A549 (cell line): Measurements from ENCODE around the gene TCAP. TPM values are rescaled to one million over a fixed set of nuclear protein-coding genes. Genes with fewer than 3 reads are reported as not detected.

Experiments
- ATAC-seq, 2 experiments: fragments of 200-7000 bp in 1 of 2; fragments of >200 bp in 1 of 2; cut with Nextera tagmentation in 1 of 2; cut with Tn5 transposase in 1 of 2; 3 replicates each; pipeline versions ENCODE4 v1.8.0 to v1.9.1; 2018 to 2020; ENCODE audit warnings: mild to moderate bottlenecking in 1 of 2, moderate library complexity in 1 of 2
- CTCF ChIA-PET: fragments of 300-600 bp; sonication (Branson Sonifier 250); formaldehyde crosslinking; extraction: SDS; loops from one replicate; lab custom pipeline; 2021; ENCODE audit warnings: antibody characterized with exemption, inconsistent platforms; lab: Yijun Ruan, JAX
- POLR2A ChIA-PET: fragments of 350-600 bp; formaldehyde crosslinking; extraction: SDS; loops from one replicate; lab custom pipeline; 2021; ENCODE audit warnings: antibody characterized with exemption, inconsistent platforms; lab: Yijun Ruan, JAX
- DNase-seq, 2 experiments: peaks; one replicate each; pipeline versions ENCODE4 v3.0.0 to v3.0.0-alpha.2; 2011 to 2016; ENCODE audit warnings: low read depth in 1 of 2, low spot score in 1 of 2
- FAIRE-seq: peaks from 2 replicates; lab custom pipeline; 2011; peaks lifted over from hg19 to GRCh38; lab: Jason Lieb, UNC
- H3K27ac ChIP-seq, 2 experiments: fragments of >200 bp; sonication (Bioruptor Twin); formaldehyde crosslinking; 3 replicates each; pipeline ENCODE4 v1.5.1; 2016 to 2017
- H3K4me1 ChIP-seq: fragments of >200 bp; sonication (Bioruptor Twin); formaldehyde crosslinking; 3 replicates; pipeline ENCODE4 v1.6.1; 2016
- H3K4me2 ChIP-seq: fragments of >200 bp; sonication (Bioruptor Twin); formaldehyde crosslinking; 3 replicates; pipeline ENCODE4 v1.6.1; 2016
- H3K4me3 ChIP-seq: fragments of >200 bp; sonication (Bioruptor Twin); formaldehyde crosslinking; 3 replicates; pipeline ENCODE4 v1.5.1; 2016
- H3K9me3 ChIP-seq: fragments of >200 bp; sonication (Bioruptor Twin); formaldehyde crosslinking; 3 replicates; pipeline ENCODE4 v1.6.1; 2016
- CHD2 ChIP-seq: fragments of 150-350 bp; IDR thresholded peaks from 2 replicates; pipeline ENCODE4 v1.6.1; 2014; ENCODE audit warnings: low read length; ENCODE audit not compliant: partially characterized antibody
- EHMT2 ChIP-seq: fragments of 200-600 bp; sonication (generic); IDR thresholded peaks from 2 replicates; pipeline ENCODE4 v1.6.1; 2016; ENCODE audit warnings: antibody characterized with exemption, low read depth, mild to moderate bottlenecking, moderate library complexity
- EP300 ChIP-seq, 2 experiments: fragments of >200 bp; sonication (Bioruptor Twin); formaldehyde crosslinking; IDR thresholded peaks; 2 replicates in 1 of 2; 3 replicates in 1 of 2; pipeline ENCODE4 v1.6.1; 2016 to 2017
- ESRRA ChIP-seq: fragments of 150-350 bp; IDR thresholded peaks from 2 replicates; pipeline ENCODE4 v1.6.1; 2014; ENCODE audit warnings: mild to moderate bottlenecking, low read length, borderline replicate concordance
- HDAC2 ChIP-seq: fragments of 200-600 bp; sonication (generic); IDR thresholded peaks from 2 replicates; pipeline ENCODE4 v1.6.1; 2016
- HES2 ChIP-seq: fragments of >200 bp; sonication (Bioruptor Twin); formaldehyde crosslinking; IDR thresholded peaks from 2 replicates; pipeline ENCODE4 v1.6.1; 2016
- HEYL ChIP-seq: fragments of 250-450 bp; sonication (Bioruptor Pico); IDR thresholded peaks from 2 replicates; pipeline ENCODE4 v1.8.0; 2021; ENCODE audit warnings: mild to moderate bottlenecking, moderate library complexity
- HOXA7 ChIP-seq: fragments of 250-450 bp; sonication (Bioruptor Pico); IDR thresholded peaks from 2 replicates; pipeline ENCODE4 v1.5.0; 2020; ENCODE audit warnings: mild to moderate bottlenecking, moderate library complexity
- HOXB13 ChIP-seq: fragments of 250-450 bp; sonication (Bioruptor Pico); IDR thresholded peaks from 2 replicates; pipeline ENCODE4 v1.5.0; 2020; ENCODE audit warnings: low read depth, mild to moderate bottlenecking, moderate library complexity
- KDM5A ChIP-seq: fragments of 200-600 bp; sonication (generic); IDR thresholded peaks from 2 replicates; pipeline ENCODE4 v1.6.1; 2016; ENCODE audit warnings: antibody characterized with exemption, mild to moderate bottlenecking
- NPAS2 ChIP-seq: fragments of 250-450 bp; sonication (Bioruptor Pico); IDR thresholded peaks from 2 replicates; pipeline ENCODE4 v1.8.0; 2022; ENCODE audit warnings: mild to moderate bottlenecking, moderate library complexity, borderline replicate concordance
- REST ChIP-seq: fragments of 200-600 bp; sonication (generic); IDR thresholded peaks from 2 replicates; pipeline ENCODE4 v1.6.1; 2016; ENCODE audit warnings: antibody characterized with exemption, mild to moderate bottlenecking, moderate library complexity
- RFX5 ChIP-seq: fragments of 450-650 bp; IDR thresholded peaks from 2 replicates; pipeline ENCODE4 v1.7.1; 2014; ENCODE audit warnings: antibody characterized with exemption, mild to moderate bottlenecking, moderate library complexity
- SMC3 ChIP-seq: fragments of >200 bp; sonication (Bioruptor Twin); formaldehyde crosslinking; IDR thresholded peaks from 3 replicates; pipeline ENCODE4 v1.6.1; 2018; ENCODE audit warnings: inconsistent platforms
- TP53 ChIP-seq: fragments of 250-450 bp; sonication (Bioruptor Pico); IDR thresholded peaks from 2 replicates; pipeline ENCODE4 v1.5.0; 2021; ENCODE audit warnings: mild to moderate bottlenecking, moderate library complexity
- WGBS: methylation state at CpG from one replicate; pipeline ENCODE4 v1.1.6; 2017; ENCODE audit errors: missing lambda C conversion rate; 5-methylcytosine and 5-hydroxymethylcytosine counted together
- polyA plus RNA-seq, 4 experiments: library from polyadenylated mRNA; depleted of rRNA in 3 of 4; stranded (reverse); fragments of >200 nt; fragmentation: RNase III in 1 of 4; extraction: RNeasy Plus Mini Kit Qiagen cat#74134 plus additional on column Dnase treatment in 1 of 4; gene quantifications; 2 replicates in 3 of 4; 3 replicates in 1 of 4; pipeline ENCODE4 v1.2.3, GENCODE V29; 2011 to 2017
- TF ChIP-seq, protein P1 (sequence below): IDR thresholded peaks from 2 replicates; pipeline ENCODE4 v1.6.1; 2012; ENCODE audit warnings: low read depth, borderline replicate concordance
- TF ChIP-seq, protein P2 (sequence below): fragments of >200 bp; sonication (Bioruptor Twin); formaldehyde crosslinking; IDR thresholded peaks from 3 replicates; pipeline ENCODE4 v1.6.1; 2016
- TF ChIP-seq, protein P3 (sequence below): fragments of 250-450 bp; sonication (Bioruptor Pico); IDR thresholded peaks from 2 replicates; pipeline ENCODE4 v1.5.0; 2021; ENCODE audit warnings: mild to moderate bottlenecking, moderate library complexity, borderline replicate concordance

TCAP gene
- polyA plus RNA-seq, 2 of the 4 experiments (the other 2 are of a cell fraction) = 0.41 to 1.2 TPM

- CTCF ChIA-PET = interaction anchor here (1.0 to 50.7 kb wide), 11 partner anchors 7 to 53 kb away, joined by 3 to 1391 read pairs (median 6); partner anchors contain the start of genes ERBB2, MIEN1, PGAP3 and PNMT
- Histone ChIP-seq H3K9me3 (no peaks in the 10 kb centered on the region), H3K4me3 (no peak overlapping the region), H3K4me2 (no peak overlapping the region), H3K4me1 (peaks cover 19% of the 10 kb centered on the region; the same call in 2 of the 3 replicates), H3K27ac (no peak overlapping the region)
- FAIRE-seq (no peak), DNase-seq (no peak), ATAC-seq (no peak)
- WGBS = 89% methylated on average over 12 of the region's 12 CpGs
- POLR2A ChIA-PET = interaction anchor here (0.8 kb wide), 1 partner anchor 8 kb away, joined by 4 read pairs; the partner anchor contains the start of gene PGAP3
- TF ChIP-seq EP300 (IDR thresholded peaks at IDR 0.05) = no peak
- no peak for TF ChIP-seq HDAC2
- TF ChIP-seq, protein P1, sequence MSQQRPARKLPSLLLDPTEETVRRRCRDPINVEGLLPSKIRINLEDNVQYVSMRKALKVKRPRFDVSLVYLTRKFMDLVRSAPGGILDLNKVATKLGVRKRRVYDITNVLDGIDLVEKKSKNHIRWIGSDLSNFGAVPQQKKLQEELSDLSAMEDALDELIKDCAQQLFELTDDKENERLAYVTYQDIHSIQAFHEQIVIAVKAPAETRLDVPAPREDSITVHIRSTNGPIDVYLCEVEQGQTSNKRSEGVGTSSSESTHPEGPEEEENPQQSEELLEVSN = no peak
- no peak for TF ChIP-seq KDM5A
- TF ChIP-seq, protein P2, sequence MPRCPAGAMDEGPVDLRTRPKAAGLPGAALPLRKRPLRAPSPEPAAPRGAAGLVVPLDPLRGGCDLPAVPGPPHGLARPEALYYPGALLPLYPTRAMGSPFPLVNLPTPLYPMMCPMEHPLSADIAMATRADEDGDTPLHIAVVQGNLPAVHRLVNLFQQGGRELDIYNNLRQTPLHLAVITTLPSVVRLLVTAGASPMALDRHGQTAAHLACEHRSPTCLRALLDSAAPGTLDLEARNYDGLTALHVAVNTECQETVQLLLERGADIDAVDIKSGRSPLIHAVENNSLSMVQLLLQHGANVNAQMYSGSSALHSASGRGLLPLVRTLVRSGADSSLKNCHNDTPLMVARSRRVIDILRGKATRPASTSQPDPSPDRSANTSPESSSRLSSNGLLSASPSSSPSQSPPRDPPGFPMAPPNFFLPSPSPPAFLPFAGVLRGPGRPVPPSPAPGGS = no peak
- TF ChIP-seq RFX5 = no peak
- no peak for TF ChIP-seq HOXB13 (CRISPR knock-in tag)
- no peak for TF ChIP-seq CHD2
- no peak for TF ChIP-seq TP53 (CRISPR knock-in tag)
- TF ChIP-seq REST = no peak
- TF ChIP-seq ESRRA = no peak
- no peak for TF ChIP-seq EHMT2
- TF ChIP-seq, protein P3, sequence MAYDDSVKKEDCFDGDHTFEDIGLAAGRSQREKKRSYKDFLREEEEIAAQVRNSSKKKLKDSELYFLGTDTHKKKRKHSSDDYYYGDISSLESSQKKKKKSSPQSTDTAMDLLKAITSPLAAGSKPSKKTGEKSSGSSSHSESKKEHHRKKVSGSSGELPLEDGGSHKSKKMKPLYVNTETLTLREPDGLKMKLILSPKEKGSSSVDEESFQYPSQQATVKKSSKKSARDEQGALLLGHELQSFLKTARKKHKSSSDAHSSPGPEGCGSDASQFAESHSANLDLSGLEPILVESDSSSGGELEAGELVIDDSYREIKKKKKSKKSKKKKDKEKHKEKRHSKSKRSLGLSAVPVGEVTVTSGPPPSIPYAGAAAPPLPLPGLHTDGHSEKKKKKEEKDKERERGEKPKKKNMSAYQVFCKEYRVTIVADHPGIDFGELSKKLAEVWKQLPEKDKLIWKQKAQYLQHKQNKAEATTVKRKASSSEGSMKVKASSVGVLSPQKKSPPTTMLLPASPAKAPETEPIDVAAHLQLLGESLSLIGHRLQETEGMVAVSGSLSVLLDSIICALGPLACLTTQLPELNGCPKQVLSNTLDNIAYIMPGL (CRISPR knock-in tag) = no peak
- no peak for TF ChIP-seq NPAS2
- no peak for TF ChIP-seq HEYL (CRISPR knock-in tag)
- no peak for TF ChIP-seq SMC3
- no peak for TF ChIP-seq HOXA7 (CRISPR knock-in tag)
- no peak for TF ChIP-seq HES2
Observed at GRCh38 chr17:39679521-39680192, 14.5 kb downstream of the TCAP start.
